DOHH2 (cell line): ENCODE results near the gene RAD51D.
A peak's percentile ranks its signal among the peaks of the same experiment; 100 is the strongest.

Experiments used
- H3F3A ChIP-seq: fragments of 200-600 bp; sonication (generic), shearing (Covaris generic); 2 replicates; pipeline ENCODE4 v1.6.0; 2016; ENCODE audit warnings: antibody characterized with exemption, mild to moderate bottlenecking; ENCODE audit not compliant: control insufficient read depth, insufficient read depth
- H3K27ac ChIP-seq: fragments of 200-600 bp; sonication (generic); 2 replicates; pipeline ENCODE4 v1.5.1; 2014; ENCODE audit warnings: low read depth, mild to moderate bottlenecking, low read length, moderate library complexity
- H3K27me3 ChIP-seq: fragments of 200-600 bp; sonication (generic); 2 replicates; pipeline ENCODE4 v1.6.1; 2014; ENCODE audit warnings: mild to moderate bottlenecking, low read length, mixed read lengths; ENCODE audit not compliant: control insufficient read depth
- H3K36me3 ChIP-seq: fragments of 200-600 bp; sonication (generic); 2 replicates; pipeline ENCODE4 v1.6.1; 2014; ENCODE audit warnings: mild to moderate bottlenecking, low read length, moderate library complexity, mixed read lengths; ENCODE audit not compliant: control insufficient read depth
- H3K4me1 ChIP-seq: fragments of 200-600 bp; sonication (generic); 2 replicates; pipeline ENCODE4 v1.6.1; 2014; ENCODE audit warnings: mild to moderate bottlenecking, low read length, mixed read lengths; ENCODE audit not compliant: control insufficient read depth
- H3K4me2 ChIP-seq: fragments of 200-600 bp; sonication (generic); 2 replicates; pipeline ENCODE4 v1.6.0; 2014; ENCODE audit warnings: mild to moderate bottlenecking, low read length, moderate library complexity
- H3K4me3 ChIP-seq: fragments of 200-600 bp; sonication (generic); 2 replicates; pipeline ENCODE4 v1.5.1; 2014; ENCODE audit warnings: mild to moderate bottlenecking, low read length, mixed read lengths
- H3K79me2 ChIP-seq: fragments of 200-600 bp; sonication (generic); 2 replicates; pipeline ENCODE4 v1.6.1; 2014; ENCODE audit warnings: mild to moderate bottlenecking, low read length, mixed read lengths; ENCODE audit not compliant: control insufficient read depth
- H3K9me2 ChIP-seq: fragments of 200-600 bp; sonication (generic); replicated peaks from 2 replicates; pipeline ENCODE4 v1.6.1; 2014; ENCODE audit warnings: mild to moderate bottlenecking, low read length, mixed read lengths; ENCODE audit not compliant: control insufficient read depth
- H3K9me3 ChIP-seq: fragments of 200-600 bp; sonication (generic); 2 replicates; pipeline ENCODE4 v1.6.1; 2014; ENCODE audit warnings: antibody characterized with exemption, low read length, mixed read lengths; ENCODE audit not compliant: control insufficient read depth, insufficient read depth
- H4K20me1 ChIP-seq: fragments of 200-600 bp; sonication (generic); 2 replicates; pipeline ENCODE4 v1.6.0; 2014; ENCODE audit warnings: low read depth, mild to moderate bottlenecking, antibody characterized with exemption, low read length, moderate library complexity; ENCODE audit not compliant: control insufficient read depth, insufficient read depth
- CTCF ChIP-seq: fragments of 200-600 bp; sonication (generic); IDR thresholded peaks from one replicate; pipeline ENCODE4 v1.5.1; 2014; ENCODE audit warnings: antibody characterized with exemption, mild to moderate bottlenecking, low read depth, low read length; ENCODE audit not compliant: poor library complexity, severe bottlenecking
- EZH2phosphoT487 ChIP-seq: fragments of 200-600 bp; sonication (generic); IDR thresholded peaks from 2 replicates; pipeline ENCODE4 v1.6.1; 2017; ENCODE audit warnings: borderline replicate concordance, mild to moderate bottlenecking, antibody characterized with exemption, low read length, moderate library complexity, mixed read lengths

The RAD51D gene

GRCh38 chr17:35079547-35080423 is 39.9 kb downstream of the RAD51D start:
- H4K20me1 ChIP-seq = no peaks in the 10 kb centered on the region
- no peaks in the 10 kb centered on the region for H3F3A ChIP-seq
- H3K9me3 ChIP-seq = no peaks in the 10 kb centered on the region
- H3K4me2 ChIP-seq = peak overlapping the region; percentile 38; the same call in 1 of the 2 replicates
- H3K4me1 ChIP-seq = peaks cover 32% of the 10 kb centered on the region
- H3K79me2 ChIP-seq = no peaks in the 10 kb centered on the region
- TF ChIP-seq CTCF (no peak), EZH2phosphoT487 (no peak)
- no peak overlapping the region for H3K27ac ChIP-seq
- no peaks in the 10 kb centered on the region for H3K9me2 ChIP-seq
- no peaks in the 10 kb centered on the region for H3K27me3 ChIP-seq
- no peaks in the 10 kb centered on the region for H3K36me3 ChIP-seq
- no peak overlapping the region for H3K4me3 ChIP-seq

GRCh38 chr17:35076874-35077273 is 42.8 kb downstream of the RAD51D start:
- Histone ChIP-seq H3K36me3 (no peaks in the 10 kb centered on the region), H3K4me2 (no peak overlapping the region), H3K9me2 (no peaks in the 10 kb centered on the region), H3K27me3 (no peaks in the 10 kb centered on the region), H3K79me2 (no peaks in the 10 kb centered on the region), H3F3A (no peaks in the 10 kb centered on the region), H3K4me3 (no peak overlapping the region), H3K9me3 (no peaks in the 10 kb centered on the region), H3K27ac (no peak overlapping the region), H3K4me1 (peaks cover 18% of the 10 kb centered on the region), H4K20me1 (no peaks in the 10 kb centered on the region)
- TF ChIP-seq EZH2phosphoT487 (no peak), CTCF (no peak)

- no peaks in the 10 kb centered on the region for H3K9me2 ChIP-seq
- no peaks in the 10 kb centered on the region for H3K79me2 ChIP-seq
- no peaks in the 10 kb centered on the region for H3K9me3 ChIP-seq
- no peak for TF ChIP-seq CTCF
- H3K36me3 ChIP-seq = no peaks in the 10 kb centered on the region
- no peaks in the 10 kb centered on the region for H3F3A ChIP-seq
- no peaks in the 10 kb centered on the region for H3K4me1 ChIP-seq
- no peak overlapping the region for H3K27ac ChIP-seq
- H3K27me3 ChIP-seq = no peaks in the 10 kb centered on the region
- no peaks in the 10 kb centered on the region for H4K20me1 ChIP-seq
- no peak overlapping the region for H3K4me2 ChIP-seq
- H3K4me3 ChIP-seq = no peak overlapping the region
Observed at GRCh38 chr17:35074711-35075707, 44.7 kb downstream of the RAD51D start.
